HepG2 (cell line): Measurements from ENCODE around the gene GDF7. TPM values are rescaled to one million over a fixed set of nuclear protein-coding genes. Genes with fewer than 3 reads are reported as not detected.

ENCODE experiments used
- AHR ChIP-seq: IDR thresholded peaks from 2 replicates; pipeline ENCODE4 v1.6.1; 2018; ENCODE audit warnings: missing genetic modification reagents, missing compliant biosample characterization
- AKAP8 ChIP-seq: sonication (generic); formaldehyde crosslinking; IDR thresholded peaks from 2 replicates; pipeline ENCODE4 v1.5.1; 2020; ENCODE audit warnings: mild to moderate bottlenecking, missing genetic modification reagents
- ASH2L ChIP-seq: fragments of 300-600, 200-600 bp; sonication (generic); IDR thresholded peaks from 2 replicates; pipeline ENCODE4 v1.7.0; 2017; ENCODE audit warnings: low read depth, mild to moderate bottlenecking, moderate library complexity, mixed read lengths, low read length; ENCODE audit not compliant: insufficient read length
- BCL6 ChIP-seq: IDR thresholded peaks from 2 replicates; pipeline ENCODE4 v1.6.1; 2016; ENCODE audit warnings: missing genetic modification reagents, missing compliant biosample characterization
- CBX1 ChIP-seq: IDR thresholded peaks from one replicate; pipeline ENCODE4 v1.6.1; 2016; ENCODE audit warnings: antibody characterized with exemption, low read depth
- DMTF1 ChIP-seq: sonication (generic); formaldehyde crosslinking; IDR thresholded peaks from 2 replicates; pipeline ENCODE4 v1.4.0; 2020; ENCODE audit warnings: mild to moderate bottlenecking, missing genetic modification reagents
- E2F1 ChIP-seq: sonication (generic); formaldehyde crosslinking; IDR thresholded peaks from 2 replicates; pipeline ENCODE4 v1.5.0; 2020; ENCODE audit warnings: missing genetic modification reagents
- FOSL1 ChIP-seq: sonication (generic); formaldehyde crosslinking; IDR thresholded peaks from 2 replicates; pipeline ENCODE4 v1.9.0; 2021; ENCODE audit warnings: missing genetic modification reagents, borderline replicate concordance
- HMG20A ChIP-seq: IDR thresholded peaks from 2 replicates; pipeline ENCODE4 v1.6.1; 2016; ENCODE audit warnings: borderline replicate concordance
- HNF4G ChIP-seq, 2 experiments: sonication (generic) in 1 of 2; formaldehyde crosslinking in 1 of 2; IDR thresholded peaks; 2 replicates each; pipeline versions ENCODE4 v1.4.0 to v1.6.1; 2011 to 2020; ENCODE audit warnings: borderline replicate concordance in 2 of 2, low read depth in 2 of 2, mild to moderate bottlenecking in 2 of 2, low read length in 1 of 2, missing genetic modification reagents in 1 of 2, moderate library complexity in 1 of 2
- RFXAP ChIP-seq: sonication (generic); formaldehyde crosslinking; IDR thresholded peaks from 2 replicates; pipeline ENCODE4 v1.4.0; 2020; ENCODE audit warnings: missing genetic modification reagents, borderline replicate concordance
- SALL1 ChIP-seq: sonication (generic); formaldehyde crosslinking; IDR thresholded peaks from 2 replicates; pipeline ENCODE4 v1.8.0; 2022; ENCODE audit warnings: mild to moderate bottlenecking, missing genetic modification reagents
- ZFP62 ChIP-seq: sonication (generic); formaldehyde crosslinking; IDR thresholded peaks from 2 replicates; pipeline ENCODE4 v1.4.0; 2020; ENCODE audit warnings: missing genetic modification reagents
- ZIK1 ChIP-seq: sonication (generic); formaldehyde crosslinking; IDR thresholded peaks from 2 replicates; pipeline ENCODE4 v1.5.0; 2020; ENCODE audit warnings: mild to moderate bottlenecking, low read depth, missing genetic modification reagents, borderline replicate concordance
- ZNF605 ChIP-seq: sonication (generic); formaldehyde crosslinking; IDR thresholded peaks from 2 replicates; pipeline ENCODE4 v1.8.0; 2022; ENCODE audit warnings: mild to moderate bottlenecking, missing genetic modification reagents
- ZNF891 ChIP-seq: sonication (generic); formaldehyde crosslinking; IDR thresholded peaks from 2 replicates; pipeline ENCODE4 v1.5.0; 2020; ENCODE audit warnings: mild to moderate bottlenecking, missing genetic modification reagents
- polyA plus RNA-seq, 8 experiments: library from polyadenylated mRNA; depleted of rRNA in 3 of 8; stranded (reverse) in 7 of 8; unstranded in 1 of 8; fragments of >200 nt; fragmentation: Illumina TruSeq in 4 of 8; extraction: Trizol in 4 of 8; gene quantifications; 2 replicates each; pipeline versions ENCODE4 v1.2.1 to v1.2.3, GENCODE V29; 2011 to 2016; ENCODE audit warnings: low read depth in 4 of 8, missing spikeins in 1 of 8, mixed read lengths in 1 of 8; ENCODE audit not compliant: insufficient read depth in 1 of 8
- total RNA-seq, 5 experiments: library from RNA; depleted of rRNA; stranded (reverse); fragments of >200 nt; fragmentation: Illumina TruSeq; extraction: Trizol; gene quantifications; 2 replicates each; pipeline ENCODE4 v1.2.3, GENCODE V29; 2016; ENCODE audit warnings: low read depth in 1 of 5
- TF ChIP-seq, protein P1 (sequence below): sonication (generic); formaldehyde crosslinking; IDR thresholded peaks from 2 replicates; pipeline ENCODE4 v1.5.0; 2020; ENCODE audit warnings: mild to moderate bottlenecking, missing genetic modification reagents, borderline replicate concordance
- TF ChIP-seq, protein P2 (sequence below): sonication (generic); formaldehyde crosslinking; IDR thresholded peaks from 2 replicates; pipeline ENCODE4 v1.8.1; 2023; ENCODE audit warnings: mild to moderate bottlenecking, missing genetic modification reagents, borderline replicate concordance

GDF7 gene
- total and polyA plus RNA-seq, 2 of the 13 experiments (the other 11 are each of a cell fraction or from before 2014, with no cell fraction given) = 1.6 to 15.0 TPM

GRCh38 chr2:20667531-20668401 is 822 bp downstream of the GDF7 start (continued):
- no peak for TF ChIP-seq HNF4G (IDR thresholded peaks at IDR 0.05; ENCODE audit: borderline replicate concordance, low read depth, low read length)
- no peak; the same call in 1 of the 2 replicates for TF ChIP-seq HNF4G (CRISPR knock-in tag; IDR thresholded peaks at IDR 0.05; ENCODE audit: borderline replicate concordance, low read depth)
- TF ChIP-seq ZNF891 (CRISPR knock-in tag) = 0 out of 2 replicates have a peak, but pooled peaks have one; percentile 12
- TF ChIP-seq CBX1 = no peak
- TF ChIP-seq SALL1 (CRISPR knock-in tag) = peak; percentile 40; the same call in 1 of the 2 replicates
- TF ChIP-seq, protein P1, sequence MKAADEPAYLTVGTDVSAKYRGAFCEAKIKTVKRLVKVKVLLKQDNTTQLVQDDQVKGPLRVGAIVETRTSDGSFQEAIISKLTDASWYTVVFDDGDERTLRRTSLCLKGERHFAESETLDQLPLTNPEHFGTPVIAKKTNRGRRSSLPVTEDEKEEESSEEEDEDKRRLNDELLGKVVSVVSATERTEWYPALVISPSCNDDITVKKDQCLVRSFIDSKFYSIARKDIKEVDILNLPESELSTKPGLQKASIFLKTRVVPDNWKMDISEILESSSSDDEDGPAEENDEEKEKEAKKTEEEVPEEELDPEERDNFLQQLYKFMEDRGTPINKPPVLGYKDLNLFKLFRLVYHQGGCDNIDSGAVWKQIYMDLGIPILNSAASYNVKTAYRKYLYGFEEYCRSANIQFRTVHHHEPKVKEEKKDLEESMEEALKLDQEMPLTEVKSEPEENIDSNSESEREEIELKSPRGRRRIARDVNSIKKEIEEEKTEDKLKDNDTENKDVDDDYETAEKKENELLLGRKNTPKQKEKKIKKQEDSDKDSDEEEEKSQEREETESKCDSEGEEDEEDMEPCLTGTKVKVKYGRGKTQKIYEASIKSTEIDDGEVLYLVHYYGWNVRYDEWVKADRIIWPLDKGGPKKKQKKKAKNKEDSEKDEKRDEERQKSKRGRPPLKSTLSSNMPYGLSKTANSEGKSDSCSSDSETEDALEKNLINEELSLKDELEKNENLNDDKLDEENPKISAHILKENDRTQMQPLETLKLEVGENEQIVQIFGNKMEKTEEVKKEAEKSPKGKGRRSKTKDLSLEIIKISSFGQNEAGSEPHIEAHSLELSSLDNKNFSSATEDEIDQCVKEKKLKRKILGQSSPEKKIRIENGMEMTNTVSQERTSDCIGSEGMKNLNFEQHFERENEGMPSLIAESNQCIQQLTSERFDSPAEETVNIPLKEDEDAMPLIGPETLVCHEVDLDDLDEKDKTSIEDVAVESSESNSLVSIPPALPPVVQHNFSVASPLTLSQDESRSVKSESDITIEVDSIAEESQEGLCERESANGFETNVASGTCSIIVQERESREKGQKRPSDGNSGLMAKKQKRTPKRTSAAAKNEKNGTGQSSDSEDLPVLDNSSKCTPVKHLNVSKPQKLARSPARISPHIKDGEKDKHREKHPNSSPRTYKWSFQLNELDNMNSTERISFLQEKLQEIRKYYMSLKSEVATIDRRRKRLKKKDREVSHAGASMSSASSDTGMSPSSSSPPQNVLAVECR (CRISPR knock-in tag) = peak; percentile 60; the same call in 1 of the 2 replicates
- no peak for TF ChIP-seq AHR (CRISPR knock-in tag)
- no peak for TF ChIP-seq AKAP8 (CRISPR knock-in tag)
- no peak for TF ChIP-seq HMG20A (CRISPR knock-in tag)
- TF ChIP-seq ZIK1 (CRISPR knock-in tag) = 0 out of 2 replicates have a peak, but pooled peaks have one; percentile 67
- TF ChIP-seq, protein P2, sequence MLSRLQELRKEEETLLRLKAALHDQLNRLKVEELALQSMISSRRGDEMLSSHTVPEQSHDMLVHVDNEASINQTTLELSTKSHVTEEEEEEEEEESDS (CRISPR knock-in tag) = no peak
- no peak for TF ChIP-seq FOSL1
- TF ChIP-seq RFXAP (CRISPR knock-in tag) = no peak
- peak; percentile 49 for TF ChIP-seq ASH2L
- no peak for TF ChIP-seq E2F1 (CRISPR knock-in tag)
- 0 out of 2 replicates have a peak, but pooled peaks have one; percentile 14 for TF ChIP-seq BCL6 (CRISPR knock-in tag)
- no peak for TF ChIP-seq ZFP62 (CRISPR knock-in tag)
- no peak for TF ChIP-seq DMTF1
- peak; percentile 64 for TF ChIP-seq ZNF605 (CRISPR knock-in tag)
